Glomerular endothelial cell (primary cell): ENCODE measurements around the gene PRKAA1. TPM values are rescaled to one million over a fixed set of nuclear protein-coding genes. Genes with fewer than 3 reads are reported as not detected.
A peak's percentile ranks its signal among the peaks of the same experiment; 100 is the strongest.

Experiments used
- DNase-seq: peaks from one replicate; pipeline ENCODE4 v3.0.0-alpha.2; 2011; ENCODE audit warnings: low read depth, low spot score; ENCODE audit errors: extremely low read depth
- total RNA-seq: library from RNA; depleted of rRNA; stranded (reverse); fragments of >200 nt; gene quantifications from 2 replicates; pipeline ENCODE4 v1.2.3, GENCODE V29; 2015

PRKAA1 gene
- total RNA-seq, 1 donor from 2014 or later, result 90.7 TPM

DNA sequence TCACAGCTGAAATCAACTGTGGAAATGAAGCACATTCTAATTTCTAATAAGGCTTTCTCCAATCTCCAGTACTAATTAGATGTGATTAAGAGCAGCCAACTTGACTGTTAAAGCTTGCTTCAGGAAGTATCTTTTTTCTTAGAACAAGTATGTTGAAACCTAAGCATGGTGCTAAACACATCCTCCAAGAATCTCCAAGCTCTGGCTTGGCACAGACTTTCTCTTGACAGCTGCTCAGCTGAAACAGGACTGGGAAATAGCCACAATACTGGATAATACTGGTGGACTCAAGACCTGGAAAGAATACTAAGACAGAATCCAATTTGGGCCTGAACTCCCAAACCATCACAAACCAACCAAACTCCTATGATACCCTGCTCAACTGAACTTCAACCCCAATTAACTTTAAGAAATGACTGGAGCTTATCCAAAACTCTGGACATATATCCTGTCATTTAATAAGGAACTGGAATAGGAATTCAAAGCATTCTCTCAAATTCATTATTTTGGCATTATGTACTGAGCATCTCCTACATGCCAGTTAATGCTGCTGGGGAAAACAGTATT lies 16.2 kb downstream of the PRKAA1 start:
- DNase-seq, result no peak

GRCh38 chr5:40780858-40781257 lies 17.3 kb downstream of the PRKAA1 start:
- DNase-seq, result no peak

DNA sequence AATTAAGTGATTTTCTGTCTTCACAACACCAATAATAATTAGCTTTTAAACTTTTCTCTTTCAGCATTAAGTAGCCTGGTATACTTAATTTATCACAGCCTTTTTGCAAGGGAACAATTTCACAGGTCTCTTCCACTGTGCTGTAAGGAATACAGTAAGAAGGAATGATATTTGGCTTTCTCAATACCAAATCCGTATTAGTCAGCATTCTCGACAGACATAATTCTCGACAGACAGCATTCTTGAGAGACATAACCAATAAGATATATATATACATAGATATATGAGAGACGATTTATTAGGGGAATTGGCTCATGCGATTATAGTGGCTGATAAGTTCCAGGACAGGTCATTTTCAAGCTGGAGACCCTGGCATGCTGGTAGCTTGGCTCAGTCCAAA lies 18.0 kb downstream of the PRKAA1 start:
- DNase-seq, result no peak

- DNase-seq, result no peak
Measured at GRCh38 chr5:40779561-40779960, 18.6 kb downstream of the PRKAA1 start.

GRCh38 chr5:40778133-40778532 lies 20.0 kb downstream of the PRKAA1 start:
- no peak for DNase-seq

DNA sequence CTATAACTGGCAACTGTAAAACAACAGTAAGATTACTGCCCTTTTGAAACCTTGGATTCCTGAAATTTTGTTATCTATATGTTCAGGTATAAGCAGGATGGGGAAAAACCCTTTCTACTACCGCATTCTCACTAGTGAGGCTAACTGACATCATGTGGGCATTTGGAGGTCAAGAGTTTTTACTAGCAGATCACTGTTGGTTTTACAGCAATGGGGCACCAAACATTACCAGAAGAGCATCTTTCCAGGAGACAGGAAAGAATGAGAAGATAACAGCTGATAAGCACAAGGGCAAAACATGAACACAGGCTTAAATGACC lies 21.6 kb downstream of the PRKAA1 start:
- DNase-seq, result no peak

GRCh38 chr5:40775846-40776657 lies 22.1 kb downstream of the PRKAA1 start:
- no peak for DNase-seq

DNA sequence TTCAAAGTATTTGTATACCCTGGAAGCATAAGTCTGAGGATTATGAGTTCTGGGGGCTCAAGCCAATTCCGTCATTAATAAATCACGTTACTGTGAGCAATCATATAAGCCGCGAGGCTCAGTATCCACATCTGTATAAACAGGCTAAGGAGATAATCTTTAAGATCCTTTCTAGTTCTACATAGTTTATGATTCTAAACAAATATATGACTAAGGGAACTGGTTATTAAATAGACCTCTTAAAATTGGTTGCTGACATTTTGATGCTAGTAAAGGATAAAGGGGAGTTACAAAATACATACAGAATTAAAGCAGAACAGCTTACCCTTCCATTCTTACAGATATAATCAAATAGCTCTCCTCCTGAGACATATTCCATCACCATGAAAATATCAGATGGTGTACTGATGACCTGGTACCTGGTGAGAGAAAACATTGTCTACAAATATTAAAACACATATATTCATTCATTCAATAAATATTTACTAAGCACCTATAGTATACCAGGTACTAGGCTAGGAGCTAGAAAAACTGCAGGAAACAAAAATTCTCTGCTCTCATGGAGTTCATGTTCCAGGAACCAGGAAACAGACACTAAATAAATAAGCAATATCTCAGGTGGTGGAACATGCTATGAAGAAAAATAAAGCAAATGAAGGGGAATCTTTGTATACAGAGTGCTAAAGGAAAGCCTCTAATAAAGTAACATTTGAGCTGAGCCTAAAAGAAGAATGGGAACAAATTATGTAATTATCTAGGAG lies 22.9 kb downstream of the PRKAA1 start:
- no peak for DNase-seq

- no peak for DNase-seq
Measured at GRCh38 chr5:40774623-40775022, 23.6 kb downstream of the PRKAA1 start.

DNA sequence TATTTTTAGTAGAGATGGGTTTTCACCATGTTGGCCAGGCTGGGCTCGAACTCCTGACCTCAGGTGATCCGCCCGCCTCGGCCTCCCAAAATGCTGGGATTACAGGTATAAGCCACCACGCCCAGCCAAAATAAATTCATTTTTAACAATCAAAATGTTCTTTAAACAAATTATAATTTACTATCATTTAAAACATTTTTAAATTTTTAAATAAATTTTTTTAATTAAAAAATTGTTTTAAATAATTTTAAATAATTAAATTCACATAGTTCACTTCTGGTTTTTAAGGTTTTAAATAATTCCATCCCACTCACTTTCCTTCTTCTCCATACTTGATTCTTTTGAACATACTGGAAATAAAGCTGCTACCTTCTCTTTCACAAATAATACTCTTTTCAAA lies 27.4 kb downstream of the PRKAA1 start:
- no peak for DNase-seq

GRCh38 chr5:40762705-40763104 lies 35.5 kb downstream of the PRKAA1 start:
- no peak for DNase-seq

- DNase-seq, result no peak
Measured at GRCh38 chr5:40757400-40757799, 40.8 kb downstream of the PRKAA1 start.

DNA sequence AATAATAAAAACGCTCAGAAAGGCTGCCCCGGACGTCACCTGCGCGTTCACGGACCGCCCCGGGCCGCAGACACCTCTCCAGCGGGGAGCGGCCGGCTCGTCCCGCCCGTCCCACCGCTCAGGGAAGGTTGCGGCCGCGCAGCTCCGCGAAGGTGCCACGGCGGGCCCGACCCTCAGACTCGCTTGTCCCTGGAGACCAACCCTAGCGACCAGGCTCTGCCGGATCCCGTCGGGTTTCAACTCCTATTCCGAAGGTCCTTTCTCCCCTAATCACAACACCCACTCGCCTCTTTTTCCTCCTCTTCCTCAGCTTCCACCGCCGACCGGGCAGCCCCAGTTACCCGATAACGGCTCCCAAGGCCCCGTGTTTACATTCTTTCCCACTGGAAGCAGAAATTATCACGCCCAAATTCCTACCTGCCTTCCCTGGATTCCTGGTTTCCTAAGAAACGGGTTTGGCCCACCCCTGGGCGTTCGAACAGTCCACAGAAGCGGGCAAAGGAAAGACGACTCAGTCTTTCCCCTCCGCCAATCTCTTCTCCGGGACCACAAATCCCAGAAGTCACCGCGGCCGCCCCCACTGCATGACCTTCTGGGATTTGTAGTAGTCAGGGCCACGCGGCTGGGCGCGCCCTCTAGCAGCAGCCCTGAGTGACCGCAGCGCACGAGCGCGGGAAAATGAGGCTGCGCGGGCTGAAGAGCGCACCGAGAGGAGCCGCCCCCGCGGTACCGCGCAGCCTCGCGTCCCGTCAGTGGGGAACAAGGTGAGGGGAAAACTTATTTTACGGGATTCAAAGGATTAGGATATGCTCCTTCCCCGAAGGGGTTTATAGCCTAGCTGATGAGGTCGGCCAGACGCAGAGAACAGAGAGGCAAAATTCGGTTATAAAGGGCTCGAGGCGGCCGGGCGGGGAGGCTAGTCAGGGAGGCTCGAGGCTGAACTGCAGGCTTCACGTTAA lies 42.5 kb downstream of the PRKAA1 start, which contains the start of gene TTC33:
Gene TTC33, minus strand, starts transcription at position 555 of the 959 bp plus-strand sequence. CDS start 8,943 bp downstream, outside the sequence.
- peak; percentile 64 for DNase-seq

DNA sequence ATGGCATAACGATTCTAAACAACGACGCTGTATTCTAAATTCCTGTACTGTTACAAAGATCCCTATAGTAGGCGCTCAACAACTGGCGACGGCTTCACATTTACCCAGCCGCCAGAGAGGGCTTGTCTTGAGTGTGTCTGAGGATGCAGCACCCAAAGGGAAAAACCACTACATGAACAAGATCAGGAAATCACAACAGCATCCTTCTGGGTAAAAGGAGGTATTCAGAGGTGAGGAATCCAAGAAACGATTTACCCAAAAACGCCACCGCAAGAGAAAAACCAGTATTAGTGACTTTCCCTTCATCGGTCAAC lies 43.1 kb downstream of the PRKAA1 start:
- DNase-seq, result peak; percentile 50

DNA sequence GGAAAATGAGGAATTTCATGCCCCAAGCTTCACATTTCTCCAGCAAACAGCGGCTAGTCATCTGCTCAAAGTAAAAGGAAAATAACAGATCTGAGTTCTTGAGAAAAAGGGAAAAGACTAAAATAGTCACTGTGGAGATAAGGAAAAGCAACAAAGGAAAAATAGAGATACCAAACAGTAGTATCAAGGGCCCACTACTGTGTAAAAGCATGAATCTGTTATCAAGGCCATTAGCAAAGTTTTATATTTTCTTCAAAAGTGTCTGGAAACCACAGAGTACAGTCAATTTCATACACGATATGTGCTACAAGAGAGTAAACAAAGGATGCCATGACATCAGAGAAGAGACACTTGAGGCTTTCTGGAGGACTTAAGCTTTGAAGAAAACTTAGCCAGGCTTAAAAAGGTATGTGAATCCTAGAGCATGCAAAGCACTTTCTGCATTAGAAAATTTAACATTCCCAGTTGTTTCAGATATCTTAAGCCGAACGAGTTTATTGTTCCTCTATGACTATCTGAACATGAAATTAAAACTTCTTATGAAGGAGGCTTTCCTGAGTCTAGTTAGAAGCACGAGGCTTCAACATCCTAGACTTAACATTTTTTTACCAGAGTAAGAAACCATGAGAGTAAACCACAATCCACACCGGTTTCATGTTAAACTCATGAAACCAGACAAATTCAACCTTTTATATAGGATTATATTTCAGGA lies 43.6 kb downstream of the PRKAA1 start:
- no peak for DNase-seq

DNA sequence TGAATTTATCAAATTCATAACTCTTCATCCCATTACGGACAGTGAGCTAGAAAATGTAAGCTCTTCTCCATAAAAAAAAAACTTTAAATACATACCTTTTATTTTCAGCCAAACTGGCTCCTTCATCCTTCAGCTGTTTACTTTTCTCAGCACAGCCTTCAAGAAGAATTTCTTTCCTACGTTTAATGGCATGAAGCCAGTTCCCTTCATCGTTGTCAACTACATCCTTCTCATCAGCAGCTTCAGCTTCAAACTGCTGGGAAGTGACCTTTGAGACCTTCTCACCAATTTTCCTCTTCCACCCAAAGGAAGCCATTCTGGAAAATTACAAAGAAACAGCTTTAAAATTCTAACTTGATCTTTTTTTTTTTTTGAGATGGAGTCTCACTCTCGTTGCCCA lies 51.5 kb downstream of the PRKAA1 start:
- DNase-seq, result no peak

GRCh38 chr5:40743771-40744170 lies 54.4 kb downstream of the PRKAA1 start:
- no peak for DNase-seq

DNA sequence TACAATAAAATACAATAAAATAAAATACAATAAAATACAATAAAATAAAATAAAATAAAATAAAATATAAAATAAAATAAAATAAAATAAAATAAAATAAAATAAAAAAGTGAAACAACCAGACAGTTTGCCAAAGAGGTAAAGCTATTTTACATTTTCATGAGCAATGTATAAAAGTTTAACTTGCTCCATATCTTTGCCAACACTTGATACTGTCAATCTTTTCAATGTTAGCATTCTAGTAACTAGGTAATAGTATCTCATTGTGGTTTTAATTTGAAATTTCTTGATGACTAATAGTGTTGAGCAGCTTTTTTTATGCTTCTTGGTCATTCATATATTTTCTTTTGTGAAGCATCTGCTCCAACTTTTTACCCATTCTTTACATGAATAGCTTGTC lies 59.7 kb downstream of the PRKAA1 start:
- no peak for DNase-seq

DNA sequence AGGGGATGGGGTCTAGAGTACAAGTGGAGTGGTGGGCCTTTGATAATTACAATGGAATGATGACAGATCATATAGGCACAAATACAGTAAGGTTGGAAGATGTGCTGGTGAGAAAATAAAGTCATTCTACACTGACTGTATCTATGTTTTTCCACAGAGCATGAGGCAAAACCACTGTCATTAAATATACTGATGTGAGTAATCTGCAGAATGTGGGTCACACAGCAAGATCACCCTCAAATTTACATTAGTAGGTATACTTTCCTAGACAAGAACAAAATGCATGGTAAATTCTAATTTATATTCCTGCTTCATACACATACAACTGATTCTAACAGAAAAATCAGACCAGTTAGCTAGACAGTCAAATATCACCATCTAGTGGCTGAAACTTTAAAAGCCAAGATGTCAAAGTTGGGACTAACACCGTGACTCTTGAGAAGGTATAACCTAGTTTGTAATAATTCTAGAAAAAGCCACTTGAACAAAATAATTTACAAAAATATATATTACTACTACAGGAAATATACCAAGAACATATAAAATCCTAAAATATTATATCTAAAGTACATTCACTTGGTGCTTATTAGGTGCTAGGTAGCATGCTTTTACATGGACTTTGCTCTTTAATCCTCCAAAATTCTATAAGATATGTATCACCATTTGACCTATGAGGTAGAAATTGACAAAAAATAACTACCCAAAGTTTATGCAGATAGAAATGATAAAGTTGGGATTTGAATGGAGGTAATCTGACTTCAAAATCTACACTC lies 61.9 kb downstream of the PRKAA1 start:
- DNase-seq, result peak; percentile 72
